ENCODE measurements around the gene AAGAB.

The AAGAB gene

GRCh38 chr15:67164811-67165253, 89.6 kb downstream of the AAGAB start:
- H3K4me3 ChIP-seq (ENCODE audit: low read depth, low read length) = no peak overlapping the region
- no peak for DNase-seq (ENCODE audit: low read depth)
- no peak for TF ChIP-seq CTCF (IDR thresholded peaks at IDR 0.05; ENCODE audit: insufficient read depth, low read depth, low read length, missing control alignments)

- DNase-seq (ENCODE audit: low read depth) = no peak
- TF ChIP-seq CTCF (IDR thresholded peaks at IDR 0.05; ENCODE audit: insufficient read depth, low read depth, low read length, missing control alignments) = no peak
- H3K4me3 ChIP-seq (ENCODE audit: low read depth, low read length) = no peak overlapping the region
Observed at GRCh38 chr15:67164401-67164791, 90.1 kb downstream of the AAGAB start.

- TF ChIP-seq CTCF (IDR thresholded peaks at IDR 0.05; ENCODE audit: insufficient read depth, low read depth, low read length, missing control alignments) = no peak
- no peak overlapping the region for H3K4me3 ChIP-seq (ENCODE audit: low read depth, low read length)
- DNase-seq (ENCODE audit: low read depth) = no peak
Observed at GRCh38 chr15:67163180-67163579, 91.3 kb downstream of the AAGAB start.

- no peak for TF ChIP-seq CTCF (IDR thresholded peaks at IDR 0.05; ENCODE audit: insufficient read depth, low read depth, low read length, missing control alignments)
- no peak overlapping the region for H3K4me3 ChIP-seq (ENCODE audit: low read depth, low read length)
- DNase-seq (ENCODE audit: low read depth) = no peak
Observed at GRCh38 chr15:67161881-67162280, 92.6 kb downstream of the AAGAB start.

GRCh38 chr15:67161412-67161811, 93.0 kb downstream of the AAGAB start:
- DNase-seq (ENCODE audit: low read depth) = no peak

GRCh38 chr15:67158367-67158766, 96.1 kb downstream of the AAGAB start:
- no peak overlapping the region for H3K4me3 ChIP-seq (ENCODE audit: low read depth, low read length)
- TF ChIP-seq CTCF (IDR thresholded peaks at IDR 0.05; ENCODE audit: insufficient read depth, low read depth, low read length, missing control alignments) = no peak
- no peak for DNase-seq (ENCODE audit: low read depth)

More at GRCh38 chr15:67161412-67161811, 93.0 kb downstream of the AAGAB start:
- TF ChIP-seq CTCF (IDR thresholded peaks at IDR 0.05; ENCODE audit: insufficient read depth, low read depth, low read length, missing control alignments) = no peak
- H3K4me3 ChIP-seq (ENCODE audit: low read depth, low read length) = no peak overlapping the region

- no peak for DNase-seq (ENCODE audit: low read depth)
- TF ChIP-seq CTCF (IDR thresholded peaks at IDR 0.05; ENCODE audit: insufficient read depth, low read depth, low read length, missing control alignments) = no peak
- no peak overlapping the region for H3K4me3 ChIP-seq (ENCODE audit: low read depth, low read length)
Observed at GRCh38 chr15:67157521-67158252, 96.8 kb downstream of the AAGAB start.

Data from GM12865 (cell line).